Muscle layer of duodenum (tissue), 2 donors: ENCODE data around the gene PIAS1.
"Not testable (repeated sequence)": the region's sequence is repeated elsewhere in the genome, so short reads cannot be mapped to it uniquely, and the experiment has no call there.

Source experiments
- H3K27ac ChIP-seq: one replicate; pipeline ENCODE4 v1.7.0; 2013; ENCODE audit warnings: mild to moderate bottlenecking, low read length
- H3K27me3 ChIP-seq: one replicate; pipeline ENCODE4 v1.7.0; 2013; ENCODE audit warnings: low read depth, mild to moderate bottlenecking, control low read depth, low read length
- H3K36me3 ChIP-seq, 2 donors: one replicate each; pipeline ENCODE4 v1.7.0; 2013; ENCODE audit warnings: low read length in 2 of 2, control low read depth in 1 of 2, mild to moderate bottlenecking in 1 of 2; ENCODE audit not compliant: insufficient read depth in 2 of 2, control insufficient read depth in 1 of 2
- H3K4me1 ChIP-seq, 2 donors: one replicate each; pipeline ENCODE4 v1.7.0; 2013; ENCODE audit warnings: low read length in 2 of 2, mild to moderate bottlenecking in 2 of 2, control low read depth in 1 of 2, moderate library complexity in 1 of 2; ENCODE audit not compliant: insufficient read depth in 2 of 2, control insufficient read depth in 1 of 2
- H3K4me3 ChIP-seq, 2 donors: one replicate each; pipeline ENCODE4 v1.7.0; 2013; ENCODE audit warnings: low read length in 2 of 2, low read depth in 1 of 2, mild to moderate bottlenecking in 1 of 2
- H3K9me3 ChIP-seq, 2 donors: one replicate each; pipeline ENCODE4 v1.7.0; 2013; ENCODE audit warnings: low read length in 2 of 2, control low read depth in 1 of 2, mild to moderate bottlenecking in 1 of 2; ENCODE audit not compliant: control insufficient read depth in 1 of 2
- donor health status: healthy.

The PIAS1 gene

DNA sequence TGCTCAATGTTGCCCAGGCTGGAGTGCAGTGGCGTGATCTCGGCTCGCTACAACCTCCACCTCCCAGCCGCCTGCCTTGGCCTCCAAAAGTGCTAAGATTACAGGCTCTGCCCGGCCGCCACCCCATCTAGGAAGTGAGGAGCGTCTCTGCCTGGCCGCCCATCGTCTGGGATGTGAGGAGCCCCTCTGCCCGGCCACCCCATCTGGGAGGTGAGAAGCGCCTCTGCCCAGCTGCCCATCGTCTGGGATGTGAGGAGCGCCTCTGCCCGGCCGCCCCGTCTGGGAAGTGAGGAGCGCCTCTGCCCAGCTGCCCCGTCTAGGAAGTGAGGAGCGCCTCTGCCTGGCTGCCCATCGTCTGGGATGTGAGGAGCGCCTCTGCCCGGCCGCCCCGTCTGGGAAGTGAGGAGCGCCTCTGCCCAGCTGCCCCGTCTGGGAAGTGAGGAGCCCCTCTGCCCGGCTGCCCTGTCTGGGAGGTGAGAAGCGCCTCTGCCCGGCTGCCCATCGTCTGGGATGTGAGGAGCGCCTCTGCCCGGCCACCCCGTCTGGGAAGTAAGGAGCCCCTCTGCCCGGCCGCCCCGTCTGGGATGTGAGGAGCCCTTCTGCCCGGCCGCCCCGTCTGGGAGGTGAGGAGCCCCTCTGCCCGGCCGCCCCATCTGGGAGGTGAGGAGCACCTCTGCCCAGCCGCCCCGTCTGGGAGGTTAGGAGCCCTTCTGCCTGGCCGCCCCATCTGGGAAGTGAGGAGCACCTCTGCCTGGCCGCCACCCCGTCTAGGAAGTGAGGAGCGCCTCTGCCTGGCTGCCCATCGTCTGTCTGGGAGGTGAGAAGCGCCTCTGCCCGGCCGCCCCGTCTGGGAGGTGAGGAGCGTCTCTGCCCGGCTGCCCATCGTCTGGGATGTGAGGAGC lies 167.7 kb downstream of the PIAS1 start:
- H3K9me3 ChIP-seq, H3K4me1 ChIP-seq, H3K27ac ChIP-seq, H3K4me3 ChIP-seq, H3K27me3 ChIP-seq: not testable (repeated sequence)
- peaks cover 0 to 16% of the 10 kb centered on the region in 2 donors for H3K36me3 ChIP-seq

DNA sequence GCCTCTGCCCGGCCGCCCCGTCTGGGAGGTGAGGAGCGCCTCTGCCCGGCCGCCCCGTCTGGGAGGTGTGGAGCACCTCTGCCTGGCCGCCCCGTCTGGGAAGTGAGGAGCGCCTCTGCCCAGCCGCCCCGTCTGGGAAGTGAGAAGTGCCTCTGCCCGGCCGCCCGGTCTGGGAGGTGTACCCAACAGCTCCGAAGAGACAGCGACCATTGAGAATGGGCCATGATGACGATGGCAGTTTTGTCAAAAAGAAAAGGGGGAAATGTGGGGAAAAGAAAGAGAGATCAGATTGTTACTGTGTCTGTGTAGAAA lies 168.3 kb downstream of the PIAS1 start:
- not testable (repeated sequence) for H3K4me1 ChIP-seq, H3K27ac ChIP-seq, H3K27me3 ChIP-seq, H3K4me3 ChIP-seq, H3K9me3 ChIP-seq
- H3K36me3 ChIP-seq, result peaks cover 0 to 13% of the 10 kb centered on the region in 2 donors

DNA sequence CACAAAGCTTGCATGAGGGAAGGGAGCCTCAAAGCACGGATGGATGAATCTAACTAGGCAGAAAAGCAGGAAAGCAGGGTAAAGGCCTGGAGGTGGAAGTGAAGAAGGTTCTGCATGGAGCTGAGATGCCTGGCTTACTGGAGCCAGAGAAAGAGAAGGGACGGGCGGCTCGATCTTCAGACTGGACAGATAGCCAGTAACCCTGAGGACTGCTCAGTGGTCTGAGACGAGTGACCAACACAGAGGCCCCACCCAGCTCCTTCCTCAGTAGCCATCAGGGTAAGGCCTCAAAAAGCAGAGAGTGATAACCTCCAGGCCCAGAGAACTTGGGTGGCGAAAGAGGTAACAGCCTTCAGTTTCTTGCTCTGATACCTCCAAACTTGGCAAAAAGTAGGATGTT lies 169.1 kb downstream of the PIAS1 start:
- no peak overlapping the region for H3K27ac ChIP-seq
- H3K36me3 ChIP-seq, result peaks cover 0 to 9% of the 10 kb centered on the region in 2 donors

DNA sequence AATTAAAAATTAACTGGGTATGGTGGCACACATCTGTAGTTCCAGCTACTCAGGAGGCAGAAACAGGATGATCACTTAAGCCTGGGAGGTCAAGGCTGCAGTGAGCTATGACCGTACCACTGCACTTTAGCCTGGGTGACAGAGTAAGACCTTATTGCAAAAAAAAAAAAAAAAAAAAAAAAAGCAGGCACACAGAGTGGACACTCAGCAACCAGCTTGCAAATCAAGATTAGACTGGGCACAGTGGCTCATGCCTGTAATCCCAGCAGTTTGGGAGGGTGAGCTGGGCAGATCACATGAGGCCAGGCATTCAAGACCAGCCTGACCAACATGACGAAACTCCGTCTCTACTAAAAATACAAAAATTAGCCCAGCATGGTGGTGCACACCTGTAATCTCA lies 170.0 kb downstream of the PIAS1 start:
- no peaks in the 10 kb centered on the region for H3K27me3 ChIP-seq
- peaks cover 11 to 14% of the 10 kb centered on the region in 2 donors for H3K4me1 ChIP-seq
- no peak overlapping the region for H3K4me3 ChIP-seq
- no peaks in the 10 kb centered on the region for H3K9me3 ChIP-seq
- H3K36me3 ChIP-seq, result no peaks in the 10 kb centered on the region
- no peak overlapping the region for H3K27ac ChIP-seq

More for the DNA sequence above, 169.1 kb downstream of the PIAS1 start:
- Histone ChIP-seq H3K9me3 (no peaks in the 10 kb centered on the region), H3K4me3 (no peak overlapping the region), H3K27me3 (no peaks in the 10 kb centered on the region), H3K4me1 (peaks cover 7 to 8% of the 10 kb centered on the region in 2 donors)

DNA sequence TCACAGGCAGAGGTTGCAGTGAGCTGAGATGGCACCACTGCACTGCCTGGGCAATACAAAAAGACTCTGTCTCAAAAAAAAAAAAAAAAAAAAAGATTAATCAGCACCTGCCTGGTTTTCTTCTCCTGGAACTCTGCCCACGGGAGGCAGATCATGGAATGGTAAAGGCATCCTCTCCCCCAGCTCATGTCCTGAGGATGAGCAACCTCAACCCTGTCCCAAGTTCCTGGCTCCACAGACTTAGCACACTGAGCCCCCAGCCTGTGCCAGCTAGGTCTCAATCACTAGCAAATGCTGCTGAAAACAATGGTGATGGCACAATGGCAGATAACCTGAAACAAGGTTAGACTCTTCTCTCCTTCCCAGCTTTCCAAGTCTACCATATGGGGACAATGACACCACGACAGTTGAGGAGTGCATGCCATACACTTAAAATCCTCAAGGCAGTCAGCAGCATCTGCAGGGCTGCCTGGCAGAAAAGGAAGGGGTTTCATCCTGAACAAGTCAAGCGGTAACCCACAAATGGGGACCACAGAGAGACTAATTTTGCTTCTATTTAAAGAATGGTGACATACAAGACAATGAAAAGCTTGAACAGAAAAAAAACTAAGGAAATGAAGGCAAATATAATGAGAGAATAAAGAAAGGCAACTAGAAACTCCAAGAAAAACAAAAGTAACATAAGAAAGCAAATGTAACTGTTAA lies 170.6 kb downstream of the PIAS1 start:
- H3K27me3 ChIP-seq, result no peaks in the 10 kb centered on the region
- no peaks in the 10 kb centered on the region for H3K9me3 ChIP-seq
- H3K4me3 ChIP-seq, result no peak overlapping the region

DNA sequence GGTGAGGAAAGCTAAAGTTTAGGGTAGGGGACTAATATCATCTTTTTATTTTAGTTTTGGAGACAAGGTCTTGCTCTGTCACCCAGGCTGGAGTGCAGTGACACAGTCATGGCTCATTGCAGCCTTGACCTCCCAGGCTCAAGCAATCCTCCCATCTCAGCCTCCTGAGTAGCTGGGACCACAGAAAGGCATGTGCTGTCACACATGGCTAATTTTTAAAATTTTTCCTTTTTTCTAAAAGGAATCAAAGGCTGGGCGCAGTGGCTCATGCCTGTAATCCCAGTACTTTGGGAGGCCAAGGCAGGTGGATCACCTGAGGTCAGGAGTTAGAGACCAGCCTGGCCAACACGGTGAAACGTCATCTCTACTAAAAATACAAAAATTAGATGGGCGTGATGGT lies 171.3 kb downstream of the PIAS1 start:
- H3K36me3 ChIP-seq, H3K27ac ChIP-seq, H3K27me3 ChIP-seq, H3K9me3 ChIP-seq, H3K4me3 ChIP-seq: not testable (repeated sequence)
- peaks cover 11 to 21% of the 10 kb centered on the region in 2 donors for H3K4me1 ChIP-seq

More for the DNA sequence above, 170.6 kb downstream of the PIAS1 start:
- H3K4me1 ChIP-seq, result peaks cover 11 to 14% of the 10 kb centered on the region in 2 donors
- H3K36me3 ChIP-seq, result no peaks in the 10 kb centered on the region
- H3K27ac ChIP-seq, result no peak overlapping the region

DNA sequence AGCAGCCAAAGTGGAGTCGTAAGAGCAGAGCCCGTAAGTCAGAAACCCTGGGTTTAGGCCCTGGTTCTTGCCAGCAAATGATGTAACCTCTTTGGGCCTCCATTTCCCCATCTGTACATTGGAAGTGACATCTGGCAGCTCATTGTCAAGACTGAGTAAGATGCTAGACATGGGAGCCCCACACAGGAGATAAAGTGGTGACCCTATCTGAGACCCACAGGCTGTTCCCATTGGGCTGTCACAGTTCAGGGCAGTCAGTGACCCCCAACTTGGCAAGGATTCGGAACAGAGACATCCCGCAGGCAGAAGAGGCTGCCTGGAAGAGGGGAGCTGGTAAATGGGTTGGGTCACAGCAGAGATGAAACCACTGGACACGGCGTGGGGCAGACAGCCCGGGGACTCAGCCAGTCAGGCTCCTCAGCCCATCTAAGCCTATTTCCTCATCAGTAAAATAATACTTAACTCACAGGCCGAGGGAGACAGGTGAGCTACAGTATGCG lies 173.6 kb downstream of the PIAS1 start:
- Histone ChIP-seq H3K4me3 (peak overlapping the region; percentile 58 to 89), H3K27me3 (no peaks in the 10 kb centered on the region), H3K36me3 (no peaks in the 10 kb centered on the region), H3K9me3 (no peaks in the 10 kb centered on the region), H3K4me1 (peaks cover 11 to 22% of the 10 kb centered on the region in 2 donors), H3K27ac (no peak overlapping the region)

DNA sequence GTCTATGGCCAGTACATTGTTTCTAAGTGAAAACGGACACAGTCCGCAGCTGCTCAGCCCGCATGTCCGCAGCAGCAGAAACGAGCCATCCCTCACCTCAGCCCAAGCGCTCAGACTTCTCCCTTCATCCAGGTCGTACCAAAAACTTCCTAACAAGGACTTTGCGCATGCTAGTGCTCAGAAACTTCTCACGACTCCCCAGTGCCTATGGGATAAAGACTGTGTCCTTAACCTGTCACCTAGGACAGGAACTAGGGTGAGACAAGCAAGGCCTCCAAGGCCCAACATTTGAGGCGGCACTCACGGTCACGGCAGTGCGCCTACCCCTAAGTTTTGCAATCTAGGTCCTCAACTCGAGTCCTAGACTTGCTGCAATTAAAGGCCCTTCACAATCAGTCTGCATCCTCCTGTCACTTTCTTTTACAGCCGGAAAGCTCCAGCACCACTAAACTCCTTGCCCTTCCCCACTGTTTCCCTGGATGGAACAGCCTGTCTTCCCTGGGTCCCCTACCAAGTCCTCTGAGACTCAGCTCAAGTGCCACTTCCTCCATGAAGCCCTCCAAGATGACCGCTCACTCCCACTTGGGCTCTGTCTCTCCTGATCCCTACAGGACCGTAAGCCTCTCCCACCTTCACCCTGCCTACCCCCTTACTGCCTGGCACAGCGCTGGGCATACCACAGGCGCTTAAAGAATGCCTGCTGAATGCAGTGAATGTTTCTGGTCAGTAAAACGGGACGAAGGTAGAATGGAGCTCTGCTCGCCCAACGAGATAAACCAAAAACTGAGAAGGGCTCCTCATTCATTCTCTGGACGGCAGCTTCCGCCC lies 174.2 kb downstream of the PIAS1 start:
- H3K36me3 ChIP-seq, result no peaks in the 10 kb centered on the region
- no peaks in the 10 kb centered on the region for H3K9me3 ChIP-seq
- peaks cover 11 to 22% of the 10 kb centered on the region in 2 donors for H3K4me1 ChIP-seq
- peak overlapping the region; percentile 58 to 89 for H3K4me3 ChIP-seq
- H3K27me3 ChIP-seq, result no peaks in the 10 kb centered on the region
- H3K27ac ChIP-seq, result peak overlapping the region; percentile 23

DNA sequence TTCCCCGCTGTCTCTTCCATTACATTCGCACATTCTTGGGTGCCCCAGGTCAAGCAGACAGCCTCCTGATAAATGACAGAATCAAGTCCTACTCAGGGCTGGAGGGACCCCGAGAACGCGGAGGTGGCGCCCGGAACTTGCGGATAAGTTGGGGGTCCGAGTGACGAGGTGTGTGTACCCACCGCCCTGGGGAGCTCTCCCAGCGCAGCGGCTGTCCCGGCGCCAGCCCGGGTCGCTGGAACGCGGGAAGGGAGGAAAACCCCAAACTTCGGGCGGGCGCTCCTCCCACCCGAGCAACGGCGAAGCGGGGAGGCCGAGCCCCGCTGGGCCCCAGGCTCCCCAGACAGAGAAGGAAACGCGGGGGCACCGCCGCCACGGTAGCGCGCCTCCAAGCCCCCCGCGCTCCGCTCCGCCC lies 174.9 kb downstream of the PIAS1 start:
- Histone ChIP-seq H3K4me1 (peaks cover 11 to 22% of the 10 kb centered on the region in 2 donors), H3K27me3 (no peaks in the 10 kb centered on the region), H3K36me3 (no peaks in the 10 kb centered on the region), H3K9me3 (no peaks in the 10 kb centered on the region), H3K4me3 (peak overlapping the region; percentile 58 to 89), H3K27ac (peak overlapping the region; percentile 23)

DNA sequence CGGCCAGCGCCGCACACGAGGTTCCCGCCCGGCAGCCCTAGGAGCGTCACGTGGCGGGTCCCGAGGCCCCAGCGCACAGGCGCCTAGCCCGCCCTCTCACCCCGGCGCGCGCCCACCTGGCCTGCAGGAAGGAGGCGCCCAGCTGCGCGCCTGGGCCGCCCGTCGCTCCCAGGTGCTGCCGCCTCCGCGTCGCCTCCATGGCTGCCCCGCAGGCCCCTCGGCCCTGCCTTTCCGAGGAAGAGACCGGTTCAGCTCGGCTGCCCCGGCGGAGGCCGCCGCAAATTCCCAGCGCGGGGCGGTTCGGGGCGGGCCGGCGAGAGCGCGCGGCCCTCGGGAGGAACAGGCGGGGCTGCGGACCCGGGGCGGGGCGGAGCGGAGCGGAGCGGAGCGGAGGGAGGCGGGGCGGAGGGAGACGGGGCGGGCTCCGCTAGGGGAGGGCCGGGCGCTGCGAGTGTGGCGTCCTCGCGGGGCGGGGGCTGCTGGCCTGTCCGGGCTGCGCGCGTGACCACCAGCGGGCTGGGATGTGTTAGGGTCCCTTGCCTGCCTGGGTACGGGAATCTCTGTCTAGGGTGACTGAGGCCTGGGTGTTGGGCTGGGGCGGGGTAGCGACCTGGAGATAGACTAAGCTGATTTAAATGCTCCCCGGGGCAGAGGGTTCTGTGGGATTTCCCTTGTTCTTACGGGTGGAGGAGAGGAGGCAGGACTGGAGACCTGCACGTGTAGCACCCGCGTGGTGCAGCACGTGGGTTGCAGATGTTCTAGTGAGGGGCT lies 175.5 kb downstream of the PIAS1 start, which contains the start of gene CLN6:
Gene CLN6 (minus strand): TSS at position 343 of the 771 bp plus-strand sequence. CDS start 144 bp downstream, at position 199.
- Histone ChIP-seq H3K4me1 (peaks cover 11 to 22% of the 10 kb centered on the region in 2 donors), H3K9me3 (no peaks in the 10 kb centered on the region), H3K4me3 (peak within 1 kb of the TSS; percentile 58 to 89), H3K36me3 (no peaks in the 10 kb centered on the region), H3K27me3 (no peaks in the 10 kb centered on the region), H3K27ac (peak within 1 kb of the TSS; percentile 23)
